HepG2 (cell line): ENCODE results near the gene TVP23A. TPM values are rescaled to one million over a fixed set of nuclear protein-coding genes. Genes with fewer than 3 reads are reported as not detected.

Experiments
- ADNP ChIP-seq: sonication (generic); formaldehyde crosslinking; IDR thresholded peaks from 2 replicates; pipeline ENCODE4 v1.4.0; 2020; ENCODE audit warnings: missing genetic modification reagents
- HMG20B ChIP-seq: conservative IDR thresholded peaks from 2 replicates; pipeline ENCODE4 v1.6.1; 2016; ENCODE audit warnings: missing genetic modification reagents, missing compliant biosample characterization
- HOXA9 ChIP-seq: sonication (generic); formaldehyde crosslinking; IDR thresholded peaks from 2 replicates; pipeline ENCODE4 v1.8.1; 2022; ENCODE audit warnings: missing genetic modification reagents, mild to moderate bottlenecking, moderate library complexity, borderline replicate concordance
- RBM22 ChIP-seq: fragments of 200-400 bp; formaldehyde crosslinking; optimal IDR thresholded peaks from 2 replicates; pipeline ENCODE3; 2017; ENCODE audit warnings: mild to moderate bottlenecking, low read length, moderate library complexity
- RCOR2 ChIP-seq: IDR thresholded peaks from 2 replicates; pipeline ENCODE4 v1.6.1; 2016; ENCODE audit warnings: missing biosample characterization, missing genetic modification reagents
- SIX1 ChIP-seq: sonication (generic); formaldehyde crosslinking; IDR thresholded peaks from 2 replicates; pipeline ENCODE4 v1.4.0; 2020; ENCODE audit warnings: missing genetic modification reagents, borderline replicate concordance
- ZFP37 ChIP-seq: sonication (generic); formaldehyde crosslinking; IDR thresholded peaks from 2 replicates; pipeline ENCODE4 v1.4.0; 2020; ENCODE audit warnings: missing genetic modification reagents, borderline replicate concordance
- ZNF296 ChIP-seq: sonication (generic); formaldehyde crosslinking; conservative IDR thresholded peaks from 2 replicates; pipeline ENCODE4 v1.5.0; 2020; ENCODE audit warnings: mild to moderate bottlenecking, missing genetic modification reagents
- ZNF451 ChIP-seq: sonication (generic); formaldehyde crosslinking; IDR thresholded peaks from 2 replicates; pipeline ENCODE4 v1.5.0; 2020; ENCODE audit warnings: mild to moderate bottlenecking, missing genetic modification reagents
- ZSCAN31 ChIP-seq: sonication (generic); formaldehyde crosslinking; IDR thresholded peaks from 2 replicates; pipeline ENCODE4 v1.5.0; 2020; ENCODE audit warnings: low read depth, mild to moderate bottlenecking, missing genetic modification reagents
- polyA plus RNA-seq, 8 experiments: library from polyadenylated mRNA; depleted of rRNA in 3 of 8; stranded (reverse) in 7 of 8; unstranded in 1 of 8; fragments of >200 nt; fragmentation: Illumina TruSeq in 4 of 8; extraction: Trizol in 4 of 8; gene quantifications; 2 replicates each; pipeline versions ENCODE4 v1.2.1 to v1.2.3, GENCODE V29; 2011 to 2016; ENCODE audit warnings: low read depth in 4 of 8, missing spikeins in 1 of 8, mixed read lengths in 1 of 8; ENCODE audit not compliant: insufficient read depth in 1 of 8
- total RNA-seq, 5 experiments: library from RNA; depleted of rRNA; stranded (reverse); fragments of >200 nt; fragmentation: Illumina TruSeq; extraction: Trizol; gene quantifications; 2 replicates each; pipeline ENCODE4 v1.2.3, GENCODE V29; 2016; ENCODE audit warnings: low read depth in 1 of 5
- TF ChIP-seq, protein P1 (sequence below): sonication (generic); formaldehyde crosslinking; IDR thresholded peaks from 2 replicates; pipeline ENCODE4 v1.4.0; 2020; ENCODE audit warnings: missing genetic modification reagents, borderline replicate concordance
- TF ChIP-seq, protein P2 (sequence below): sonication (generic); formaldehyde crosslinking; IDR thresholded peaks from 2 replicates; pipeline ENCODE4 v1.8.1; 2023; ENCODE audit warnings: missing genetic modification reagents, inconsistent platforms, borderline replicate concordance
- TF ChIP-seq, protein P3 (sequence below): sonication (generic); formaldehyde crosslinking; IDR thresholded peaks from 2 replicates; pipeline ENCODE4 v1.9.0; 2021; ENCODE audit warnings: missing genetic modification reagents, mild to moderate bottlenecking, borderline replicate concordance
- TF ChIP-seq, protein P4 (sequence below): sonication (generic); formaldehyde crosslinking; IDR thresholded peaks from 2 replicates; pipeline ENCODE4 v1.4.0; 2020; ENCODE audit warnings: missing genetic modification reagents
- TF ChIP-seq, protein P5 (sequence below): sonication (generic); formaldehyde crosslinking; IDR thresholded peaks from 2 replicates; pipeline ENCODE4 v1.8.0; 2022; ENCODE audit warnings: missing genetic modification reagents, mild to moderate bottlenecking, inconsistent platforms, borderline replicate concordance
- TF ChIP-seq, protein P6 (sequence below): sonication (generic); formaldehyde crosslinking; IDR thresholded peaks from 2 replicates; pipeline ENCODE4 v1.4.0; 2020; ENCODE audit warnings: missing genetic modification reagents

Gene TVP23A
- total and polyA plus RNA-seq, 2 of the 13 experiments (the other 11 are each of a cell fraction or from before 2014, with no cell fraction given): not detected

DNA sequence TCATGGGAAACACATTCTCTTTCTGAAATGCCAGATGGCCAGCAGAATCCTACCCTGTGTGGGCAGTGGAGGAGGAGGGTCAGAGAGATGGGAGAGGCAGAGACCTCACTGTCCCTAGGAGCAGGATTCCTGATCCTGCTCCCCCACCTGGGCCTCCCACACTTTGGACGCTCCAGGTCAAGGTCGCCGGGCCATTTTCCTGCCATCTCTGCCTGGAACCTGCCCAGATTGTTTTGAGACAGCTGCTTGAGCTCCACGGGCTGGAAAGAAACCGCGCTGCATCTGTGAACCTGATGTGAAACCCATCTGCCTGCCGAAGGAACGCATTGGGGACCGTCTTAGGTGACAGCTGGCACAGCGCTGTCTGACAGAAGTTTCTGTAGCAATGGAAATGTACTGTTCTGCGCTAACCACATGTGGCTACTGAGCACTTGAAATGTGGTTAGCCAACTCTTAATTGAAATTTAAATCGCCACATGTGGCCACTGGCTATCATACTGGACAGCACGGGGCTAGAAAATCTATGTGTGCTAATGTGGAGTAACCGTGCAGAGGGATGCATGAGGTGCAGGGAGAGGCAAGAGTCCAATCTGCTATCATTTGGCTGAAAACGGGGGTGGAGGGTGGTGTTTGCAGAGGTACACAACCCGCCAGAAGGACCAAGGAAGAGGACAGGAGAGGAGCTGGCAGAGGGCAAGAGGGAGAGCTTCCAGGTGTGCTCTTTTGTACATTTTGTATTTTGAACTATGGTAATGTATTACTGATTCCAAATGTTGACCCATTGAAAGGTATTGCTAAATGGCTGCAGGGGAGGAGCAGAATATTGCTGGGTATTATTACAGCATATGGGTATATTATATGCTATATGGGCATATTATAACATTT is 90.3 kb downstream of the TVP23A start (continued):
- TF ChIP-seq, protein P1, sequence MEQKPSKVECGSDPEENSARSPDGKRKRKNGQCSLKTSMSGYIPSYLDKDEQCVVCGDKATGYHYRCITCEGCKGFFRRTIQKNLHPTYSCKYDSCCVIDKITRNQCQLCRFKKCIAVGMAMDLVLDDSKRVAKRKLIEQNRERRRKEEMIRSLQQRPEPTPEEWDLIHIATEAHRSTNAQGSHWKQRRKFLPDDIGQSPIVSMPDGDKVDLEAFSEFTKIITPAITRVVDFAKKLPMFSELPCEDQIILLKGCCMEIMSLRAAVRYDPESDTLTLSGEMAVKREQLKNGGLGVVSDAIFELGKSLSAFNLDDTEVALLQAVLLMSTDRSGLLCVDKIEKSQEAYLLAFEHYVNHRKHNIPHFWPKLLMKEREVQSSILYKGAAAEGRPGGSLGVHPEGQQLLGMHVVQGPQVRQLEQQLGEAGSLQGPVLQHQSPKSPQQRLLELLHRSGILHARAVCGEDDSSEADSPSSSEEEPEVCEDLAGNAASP (CRISPR knock-in tag): peak; percentile 95
- TF ChIP-seq HMG20B: 0 out of 2 replicates have a peak, but pooled peaks have one; percentile 26
- no peak for TF ChIP-seq ZNF296 (CRISPR knock-in tag)
- TF ChIP-seq, protein P2, sequence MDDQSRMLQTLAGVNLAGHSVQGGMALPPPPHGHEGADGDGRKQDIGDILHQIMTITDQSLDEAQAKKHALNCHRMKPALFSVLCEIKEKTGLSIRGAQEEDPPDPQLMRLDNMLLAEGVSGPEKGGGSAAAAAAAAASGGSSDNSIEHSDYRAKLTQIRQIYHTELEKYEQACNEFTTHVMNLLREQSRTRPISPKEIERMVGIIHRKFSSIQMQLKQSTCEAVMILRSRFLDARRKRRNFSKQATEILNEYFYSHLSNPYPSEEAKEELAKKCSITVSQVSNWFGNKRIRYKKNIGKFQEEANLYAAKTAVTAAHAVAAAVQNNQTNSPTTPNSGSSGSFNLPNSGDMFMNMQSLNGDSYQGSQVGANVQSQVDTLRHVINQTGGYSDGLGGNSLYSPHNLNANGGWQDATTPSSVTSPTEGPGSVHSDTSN: no peak
- no peak for TF ChIP-seq SIX1 (CRISPR knock-in tag)
- TF ChIP-seq HOXA9: no peak
- TF ChIP-seq RCOR2 (CRISPR knock-in tag): peak; percentile 58; the same call in 1 of the 2 replicates
- TF ChIP-seq, protein P3, sequence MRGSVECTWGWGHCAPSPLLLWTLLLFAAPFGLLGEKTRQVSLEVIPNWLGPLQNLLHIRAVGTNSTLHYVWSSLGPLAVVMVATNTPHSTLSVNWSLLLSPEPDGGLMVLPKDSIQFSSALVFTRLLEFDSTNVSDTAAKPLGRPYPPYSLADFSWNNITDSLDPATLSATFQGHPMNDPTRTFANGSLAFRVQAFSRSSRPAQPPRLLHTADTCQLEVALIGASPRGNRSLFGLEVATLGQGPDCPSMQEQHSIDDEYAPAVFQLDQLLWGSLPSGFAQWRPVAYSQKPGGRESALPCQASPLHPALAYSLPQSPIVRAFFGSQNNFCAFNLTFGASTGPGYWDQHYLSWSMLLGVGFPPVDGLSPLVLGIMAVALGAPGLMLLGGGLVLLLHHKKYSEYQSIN: no peak
- TF ChIP-seq ADNP (CRISPR knock-in tag): peak; percentile 44; the same call in 1 of the 2 replicates
- TF ChIP-seq, protein P4, sequence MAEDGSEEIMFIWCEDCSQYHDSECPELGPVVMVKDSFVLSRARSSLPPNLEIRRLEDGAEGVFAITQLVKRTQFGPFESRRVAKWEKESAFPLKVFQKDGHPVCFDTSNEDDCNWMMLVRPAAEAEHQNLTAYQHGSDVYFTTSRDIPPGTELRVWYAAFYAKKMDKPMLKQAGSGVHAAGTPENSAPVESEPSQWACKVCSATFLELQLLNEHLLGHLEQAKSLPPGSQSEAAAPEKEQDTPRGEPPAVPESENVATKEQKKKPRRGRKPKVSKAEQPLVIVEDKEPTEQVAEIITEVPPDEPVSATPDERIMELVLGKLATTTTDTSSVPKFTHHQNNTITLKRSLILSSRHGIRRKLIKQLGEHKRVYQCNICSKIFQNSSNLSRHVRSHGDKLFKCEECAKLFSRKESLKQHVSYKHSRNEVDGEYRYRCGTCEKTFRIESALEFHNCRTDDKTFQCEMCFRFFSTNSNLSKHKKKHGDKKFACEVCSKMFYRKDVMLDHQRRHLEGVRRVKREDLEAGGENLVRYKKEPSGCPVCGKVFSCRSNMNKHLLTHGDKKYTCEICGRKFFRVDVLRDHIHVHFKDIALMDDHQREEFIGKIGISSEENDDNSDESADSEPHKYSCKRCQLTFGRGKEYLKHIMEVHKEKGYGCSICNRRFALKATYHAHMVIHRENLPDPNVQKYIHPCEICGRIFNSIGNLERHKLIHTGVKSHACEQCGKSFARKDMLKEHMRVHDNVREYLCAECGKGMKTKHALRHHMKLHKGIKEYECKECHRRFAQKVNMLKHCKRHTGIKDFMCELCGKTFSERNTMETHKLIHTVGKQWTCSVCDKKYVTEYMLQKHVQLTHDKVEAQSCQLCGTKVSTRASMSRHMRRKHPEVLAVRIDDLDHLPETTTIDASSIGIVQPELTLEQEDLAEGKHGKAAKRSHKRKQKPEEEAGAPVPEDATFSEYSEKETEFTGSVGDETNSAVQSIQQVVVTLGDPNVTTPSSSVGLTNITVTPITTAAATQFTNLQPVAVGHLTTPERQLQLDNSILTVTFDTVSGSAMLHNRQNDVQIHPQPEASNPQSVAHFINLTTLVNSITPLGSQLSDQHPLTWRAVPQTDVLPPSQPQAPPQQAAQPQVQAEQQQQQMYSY (CRISPR knock-in tag): no peak
- TF ChIP-seq ZFP37 (CRISPR knock-in tag): peak; percentile 82; the same call in 1 of the 2 replicates
- 0 out of 2 replicates have a peak, but pooled peaks have one; percentile 37 for TF ChIP-seq ZSCAN31 (CRISPR knock-in tag)
- TF ChIP-seq, protein P5, sequence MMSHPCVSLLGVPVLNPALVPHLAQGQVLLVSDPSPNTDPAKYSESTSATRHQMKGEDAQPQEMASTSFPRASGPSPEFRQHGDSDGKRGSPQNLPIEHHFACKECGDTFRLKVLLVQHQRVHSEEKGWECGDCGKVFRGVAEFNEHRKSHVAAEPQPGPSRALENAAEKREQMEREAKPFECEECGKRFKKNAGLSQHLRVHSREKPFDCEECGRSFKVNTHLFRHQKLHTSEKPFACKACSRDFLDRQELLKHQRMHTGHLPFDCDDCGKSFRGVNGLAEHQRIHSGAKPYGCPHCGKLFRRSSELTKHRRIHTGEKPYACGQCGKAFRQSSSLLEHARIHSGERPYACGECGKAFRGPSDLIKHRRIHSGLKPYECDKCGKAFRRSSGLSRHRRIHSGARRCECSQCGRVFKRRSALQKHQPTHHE: no peak
- TF ChIP-seq ZNF451: peak; percentile 86; the same call in 1 of the 2 replicates
- TF ChIP-seq, protein P6, sequence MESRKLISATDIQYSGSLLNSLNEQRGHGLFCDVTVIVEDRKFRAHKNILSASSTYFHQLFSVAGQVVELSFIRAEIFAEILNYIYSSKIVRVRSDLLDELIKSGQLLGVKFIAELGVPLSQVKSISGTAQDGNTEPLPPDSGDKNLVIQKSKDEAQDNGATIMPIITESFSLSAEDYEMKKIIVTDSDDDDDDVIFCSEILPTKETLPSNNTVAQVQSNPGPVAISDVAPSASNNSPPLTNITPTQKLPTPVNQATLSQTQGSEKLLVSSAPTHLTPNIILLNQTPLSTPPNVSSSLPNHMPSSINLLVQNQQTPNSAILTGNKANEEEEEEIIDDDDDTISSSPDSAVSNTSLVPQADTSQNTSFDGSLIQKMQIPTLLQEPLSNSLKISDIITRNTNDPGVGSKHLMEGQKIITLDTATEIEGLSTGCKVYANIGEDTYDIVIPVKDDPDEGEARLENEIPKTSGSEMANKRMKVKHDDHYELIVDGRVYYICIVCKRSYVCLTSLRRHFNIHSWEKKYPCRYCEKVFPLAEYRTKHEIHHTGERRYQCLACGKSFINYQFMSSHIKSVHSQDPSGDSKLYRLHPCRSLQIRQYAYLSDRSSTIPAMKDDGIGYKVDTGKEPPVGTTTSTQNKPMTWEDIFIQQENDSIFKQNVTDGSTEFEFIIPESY (CRISPR knock-in tag): 0 out of 2 replicates have a peak, but pooled peaks have one; percentile 40
- TF ChIP-seq RBM22: no peak
